HCT116 (cell line): ENCODE measurements around the gene LRBA.

Experiments used
- CTCF ChIP-seq, 3 experiments: fragments of 200-600 bp in 1 of 3; sonication (generic) in 1 of 3; IDR thresholded peaks in 2 of 3; conservative IDR thresholded peaks in 1 of 3; 2 replicates each; pipeline ENCODE4 v1.5.1; 2012 to 2017; ENCODE audit warnings: low read depth in 2 of 3, low read length in 2 of 3, antibody characterized with exemption in 1 of 3, borderline replicate concordance in 1 of 3, control low read depth in 1 of 3, mild to moderate bottlenecking in 1 of 3, mixed read lengths in 1 of 3, mixed run types in 1 of 3, moderate library complexity in 1 of 3; ENCODE audit not compliant: insufficient read depth in 1 of 3
- EZH2phosphoT487 ChIP-seq: fragments of 200-600 bp; IDR thresholded peaks from 2 replicates; pipeline ENCODE4 v1.6.1; 2018; ENCODE audit warnings: antibody characterized with exemption, borderline replicate concordance
- JUND ChIP-seq: IDR thresholded peaks from 2 replicates; pipeline ENCODE4 v1.6.1; 2012
- MAX ChIP-seq: IDR thresholded peaks from 2 replicates; pipeline ENCODE4 v1.6.1; 2012
- POLR2A ChIP-seq: IDR thresholded peaks from 2 replicates; pipeline ENCODE4 v1.7.0; 2011; ENCODE audit warnings: borderline replicate concordance; ENCODE audit not compliant: insufficient read depth, insufficient read length; ENCODE audit errors: extremely low read depth
- POLR2AphosphoS5 ChIP-seq: IDR thresholded peaks from 2 replicates; pipeline ENCODE4 v1.6.1; 2011; ENCODE audit warnings: mild to moderate bottlenecking, low read depth, low read length, moderate library complexity
- RAD21 ChIP-seq: IDR thresholded peaks from 2 replicates; pipeline ENCODE4 v1.6.1; 2012; ENCODE audit warnings: low read depth, mild to moderate bottlenecking
- REST ChIP-seq: IDR thresholded peaks from 2 replicates; pipeline ENCODE4 v1.6.1; 2012; ENCODE audit warnings: low read depth
- SIN3A ChIP-seq: IDR thresholded peaks from 2 replicates; pipeline ENCODE4 v1.6.1; 2012; ENCODE audit warnings: low read depth
- SP1 ChIP-seq: IDR thresholded peaks from 2 replicates; pipeline ENCODE4 v1.6.1; 2012; ENCODE audit warnings: low read depth

- TF ChIP-seq POLR2AphosphoS5: no peak
- no peak for TF ChIP-seq SIN3A
- no peak for TF ChIP-seq POLR2A
- no peak for TF ChIP-seq CTCF (IDR thresholded peaks at IDR 0.05 in 2 of 3, conservative IDR thresholded peaks at IDR 0.05 in 1 of 3; ENCODE audit: borderline replicate concordance in 1 of 3, insufficient read depth in 1 of 3, low read depth in 2 of 3, low read length in 2 of 3)
- no peak for TF ChIP-seq EZH2phosphoT487
- no peak for TF ChIP-seq JUND
- TF ChIP-seq REST: no peak
- TF ChIP-seq SP1: no peak
- TF ChIP-seq MAX: no peak
- TF ChIP-seq RAD21: no peak
Measured at GRCh38 chr4:150710770-150711375, 304.2 kb downstream of the LRBA start.
